Measurements from ENCODE around the gene ARHGEF16.

- TF ChIP-seq MAX (CRISPR knock-in tag; IDR thresholded peaks at IDR 0.05) (no peak), CTCF (IDR thresholded peaks at IDR 0.05) (peak; percentile 95), ZNF121 (CRISPR knock-in tag; IDR thresholded peaks at IDR 0.05) (no peak), CREM (CRISPR knock-in tag; IDR thresholded peaks at IDR 0.05) (no peak), ZNF423 (CRISPR knock-in tag; IDR thresholded peaks at IDR 0.05) (no peak)
Measured at GRCh38 chr1:3518256-3518655, 63.8 kb downstream of the ARHGEF16 start.

Measured in WTC11 (cell line).